Adipose tissue (tissue), 3 donors: Measurements from ENCODE around the gene NPLOC4. TPM values are rescaled to one million over a fixed set of nuclear protein-coding genes. Genes with fewer than 3 reads are reported as not detected.

Experiments
- H3K27ac ChIP-seq: one replicate; pipeline ENCODE4 v1.5.1; 2013; ENCODE audit warnings: low read depth, low read length
- WGBS, 3 donors: extraction: QIAGEN DNeasy Blood & Tissue Kit; methylation state at CpG; one replicate each; pipeline ENCODE4 v1.1.7; 2013; 5-methylcytosine and 5-hydroxymethylcytosine counted together
- polyA plus RNA-seq, 3 donors: library from polyadenylated mRNA; stranded (reverse); fragments of 200-250 nt; gene quantifications; one replicate each; pipeline ENCODE4 v1.2.3, GENCODE V29; 2013
- donor health status: healthy with polysubstance abuse.
- donor health status: Bipolar disorder and iron deficiency.
- donor health status: healthy.

NPLOC4 gene
- polyA plus RNA-seq, 3 donors, result 21.9 to 53.4 (median 30.8) TPM

GRCh38 chr17:81666092-81666341, 29.1 kb upstream of the NPLOC4 start:
- 0 to 1% (median 0%) methylated on average over 16 of the region's 16 CpGs for WGBS, 3 donors
- H3K27ac ChIP-seq, result peak overlapping the region; percentile 29

GRCh38 chr17:81665205-81666091, 28.5 kb upstream of the NPLOC4 start:
- H3K27ac ChIP-seq, result no peak overlapping the region
- WGBS, 3 donors, result 53 to 64% (median 57%) methylated on average over 30 of the region's 30 CpGs

- 72 to 85% (median 78%) methylated on average over 7 of the region's 7 CpGs for WGBS, 3 donors
- H3K27ac ChIP-seq, result no peak overlapping the region
These were observed 27.1 kb upstream of the NPLOC4 start for GRCh38 chr17:81664051-81664470.

GRCh38 chr17:81662002-81662401, 25.1 kb upstream of the NPLOC4 start:
- no peak overlapping the region for H3K27ac ChIP-seq
- 94 to 98% (median 97%) methylated on average over 4 of the region's 4 CpGs for WGBS, 3 donors

GRCh38 chr17:81660441-81660840, 23.5 kb upstream of the NPLOC4 start:
- 89 to 96% (median 92%) methylated on average over 9 of the region's 9 CpGs for WGBS, 3 donors
- no peak overlapping the region for H3K27ac ChIP-seq

GRCh38 chr17:81659038-81659437, 22.1 kb upstream of the NPLOC4 start:
- no peak overlapping the region for H3K27ac ChIP-seq
- 44 to 76% (median 69%) methylated on average over 5 of the region's 5 CpGs for WGBS, 3 donors

GRCh38 chr17:81656835-81657234, 19.9 kb upstream of the NPLOC4 start:
- no peak overlapping the region for H3K27ac ChIP-seq
- 50 to 75% (median 60%) methylated on average over 4 of the region's 4 CpGs for WGBS, 3 donors

- WGBS, 3 donors, result 81 to 88% (median 83%) methylated on average over 15 of the region's 15 CpGs
- H3K27ac ChIP-seq, result no peak within 1 kb of the TSS
These were observed 19.3 kb upstream of the NPLOC4 start, which contains the start of gene PDE6G for GRCh38 chr17:81656118-81656743. PDE6G (minus strand) TSS chr17:81656542; CDS start chr17:81653305, 3,237 bp downstream.

- no peak overlapping the region for H3K27ac ChIP-seq
- WGBS, 3 donors, result 71 to 74% (median 72%) methylated on average over 16 to 18 of the region's 18 CpGs
These were observed 18.6 kb upstream of the NPLOC4 start for GRCh38 chr17:81655378-81656117.

- no peak overlapping the region for H3K27ac ChIP-seq
- 25 to 35% (median 27%) methylated on average over 24 to 27 of the region's 27 CpGs for WGBS, 3 donors
These were observed 16.2 kb upstream of the NPLOC4 start for GRCh38 chr17:81652906-81653771.

- 75 to 76% (median 75%) methylated on average over 9 to 10 of the region's 10 CpGs for WGBS, 3 donors
- H3K27ac ChIP-seq, result no peak overlapping the region
These were observed 14.8 kb upstream of the NPLOC4 start for GRCh38 chr17:81651692-81652091.

- 70 to 81% (median 75%) methylated on average over 9 of the region's 9 CpGs for WGBS, 3 donors
- no peak overlapping the region for H3K27ac ChIP-seq
These were observed 14.0 kb upstream of the NPLOC4 start for GRCh38 chr17:81650951-81651350.

- 53 to 60% (median 59%) methylated on average over 14 of the region's 14 CpGs for WGBS, 3 donors
- no peak overlapping the region for H3K27ac ChIP-seq
These were observed 11.8 kb upstream of the NPLOC4 start for GRCh38 chr17:81648707-81649085.

GRCh38 chr17:81648013-81648706, 11.2 kb upstream of the NPLOC4 start:
- H3K27ac ChIP-seq, result no peak overlapping the region
- 6 to 9% (median 8%) methylated on average over 58 to 77 of the region's 78 CpGs for WGBS, 3 donors

- H3K27ac ChIP-seq, result no peak overlapping the region
- WGBS, 3 donors, result 27 to 41% (median 38%) methylated on average over 21 of the region's 21 CpGs
These were observed 10.7 kb upstream of the NPLOC4 start for GRCh38 chr17:81647640-81648012.

GRCh38 chr17:81646869-81647600, 10.1 kb upstream of the NPLOC4 start:
- WGBS, 3 donors, result 69 to 71% (median 71%) methylated on average over 12 of the region's 12 CpGs
- no peak overlapping the region for H3K27ac ChIP-seq
